CD4-positive, alpha-beta T cell treated with Interleukin-6 for 4 hours (primary cell): ENCODE data around the gene MRM2.

Experiments used
- DNase-seq: peaks from one replicate; pipeline ENCODE4 v3.0.0-alpha.2; 2020; ENCODE audit warnings: mixed read lengths

The MRM2 gene

DNA sequence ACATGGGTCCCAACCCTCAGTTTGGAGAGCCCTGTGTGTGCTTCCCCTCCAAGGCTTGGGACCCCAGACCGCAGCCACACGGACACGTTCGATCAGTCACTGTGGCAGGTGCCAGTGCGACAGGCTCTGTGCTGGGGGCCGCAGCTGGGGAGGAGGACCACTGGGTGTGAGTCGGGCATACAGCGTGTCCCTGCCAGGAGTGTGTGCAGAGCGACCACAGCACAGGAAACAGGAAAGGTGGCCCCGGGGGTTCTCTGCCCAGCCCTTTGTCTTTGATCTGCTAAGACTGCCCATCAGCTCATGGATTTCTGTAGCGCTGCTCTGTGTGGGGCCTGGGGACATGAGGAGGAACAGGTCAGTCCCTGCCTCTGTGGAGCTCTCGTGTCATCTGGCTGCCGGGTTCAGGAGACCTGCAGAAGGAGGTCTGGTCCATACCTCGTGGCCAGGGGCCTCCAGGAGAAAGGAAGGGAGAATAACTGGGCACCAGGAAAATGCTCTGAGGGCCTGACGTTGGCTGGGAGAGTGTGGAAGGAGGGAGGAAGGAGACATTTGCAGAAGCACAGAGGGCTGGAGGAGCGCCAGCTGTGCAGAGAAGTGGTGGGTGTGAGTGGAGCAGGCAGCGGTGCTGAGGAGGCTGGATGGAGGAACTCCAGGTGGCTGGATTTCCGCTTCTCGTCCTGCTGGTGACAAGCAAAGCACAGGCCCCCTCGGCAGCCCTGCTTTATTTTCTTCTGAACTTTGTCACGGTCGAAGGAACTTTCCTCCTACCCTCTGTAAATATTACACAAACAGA, 4.1 kb upstream of the MRM2 start:
- no peak for DNase-seq

GRCh38 chr7:2244404-2244995, 2.5 kb upstream of the MRM2 start:
- DNase-seq: no peak

- DNase-seq: no peak
Observed at GRCh38 chr7:2243458-2243857, 1.5 kb upstream of the MRM2 start.

DNA sequence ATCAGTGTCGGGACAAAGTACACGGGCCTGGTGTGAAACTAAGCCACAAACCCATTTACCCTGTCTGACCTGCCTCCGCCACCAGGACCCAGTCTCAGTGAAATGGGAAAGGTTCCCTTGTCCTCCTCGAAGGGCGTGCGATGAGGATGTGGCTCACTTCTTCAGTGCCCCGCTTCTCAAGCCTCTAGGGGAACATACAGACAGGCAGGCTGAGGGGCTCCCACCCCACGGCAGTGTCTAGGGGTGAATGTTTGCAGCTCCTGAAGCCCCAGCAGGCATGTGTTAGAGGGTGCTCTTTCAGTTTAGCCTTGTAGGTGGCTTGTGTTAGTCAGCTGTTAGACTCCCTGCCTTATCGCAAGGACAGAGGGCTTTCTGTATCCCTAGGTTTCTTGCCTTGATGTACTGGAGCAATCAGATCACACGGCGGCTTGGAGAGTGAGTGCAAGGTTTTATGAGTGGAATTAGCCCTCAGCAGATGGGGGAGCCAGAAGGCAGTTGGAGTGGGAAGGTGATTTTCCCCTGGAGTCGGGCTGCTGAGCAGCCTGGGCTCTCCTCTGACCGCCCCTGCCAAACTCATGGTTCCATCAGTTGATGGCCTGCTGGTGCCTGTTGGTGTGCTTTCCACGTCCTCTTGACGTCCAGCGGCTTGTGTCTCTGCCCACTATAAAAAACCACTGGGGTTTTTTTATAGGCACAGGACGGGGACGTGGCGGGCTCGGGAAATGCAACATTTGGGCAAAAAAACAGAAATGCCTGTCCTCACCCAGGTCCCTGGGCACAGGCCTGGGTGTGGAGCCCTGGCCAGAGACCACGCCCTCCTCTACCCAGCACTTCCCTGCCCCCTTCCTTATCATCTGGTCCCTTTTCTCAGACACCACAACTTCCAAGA, 780 bp upstream of the MRM2 start:
- no peak for DNase-seq

DNA sequence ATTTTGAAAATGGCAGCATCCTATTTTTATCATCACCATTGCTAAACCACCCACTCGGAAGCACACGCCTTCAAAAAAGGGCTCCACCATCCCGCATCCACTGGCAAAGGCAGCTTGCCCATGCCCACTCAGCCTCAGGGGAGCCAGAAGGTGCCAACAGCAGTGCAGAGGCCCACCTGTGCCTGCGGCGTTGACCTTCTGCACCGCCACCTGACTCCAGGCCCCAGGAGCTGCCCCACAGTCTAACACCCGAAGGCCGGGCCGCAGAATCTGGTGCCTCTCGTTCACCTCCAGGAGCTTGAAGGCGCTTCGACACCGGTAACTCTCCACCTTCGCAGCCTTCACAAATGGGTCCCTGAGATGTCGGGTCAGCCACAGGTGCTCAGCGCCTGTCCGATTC, 2.8 kb downstream of the MRM2 start:
- DNase-seq: no peak

- DNase-seq: no peak
Observed at GRCh38 chr7:2237109-2237602, 4.8 kb downstream of the MRM2 start.

DNA sequence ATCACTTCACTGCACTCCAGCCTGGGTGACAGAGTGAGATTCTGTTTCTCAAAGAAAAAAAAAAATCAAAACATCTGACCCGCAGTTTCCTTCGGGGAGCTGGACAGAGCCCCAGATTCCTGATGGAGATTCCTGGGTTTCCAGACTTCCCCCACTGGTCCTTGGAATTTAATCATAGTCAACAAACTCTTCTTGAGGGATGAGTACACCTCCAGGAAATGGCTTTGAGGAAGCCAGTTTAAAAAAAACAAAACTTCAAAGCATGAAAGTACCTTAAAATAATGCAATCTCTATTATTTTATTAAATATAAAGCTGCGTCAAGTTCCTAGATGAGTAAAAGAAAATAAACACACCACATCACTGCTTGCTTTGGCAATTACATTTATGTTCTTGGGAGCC, 8.1 kb downstream of the MRM2 start:
- no peak for DNase-seq

DNA sequence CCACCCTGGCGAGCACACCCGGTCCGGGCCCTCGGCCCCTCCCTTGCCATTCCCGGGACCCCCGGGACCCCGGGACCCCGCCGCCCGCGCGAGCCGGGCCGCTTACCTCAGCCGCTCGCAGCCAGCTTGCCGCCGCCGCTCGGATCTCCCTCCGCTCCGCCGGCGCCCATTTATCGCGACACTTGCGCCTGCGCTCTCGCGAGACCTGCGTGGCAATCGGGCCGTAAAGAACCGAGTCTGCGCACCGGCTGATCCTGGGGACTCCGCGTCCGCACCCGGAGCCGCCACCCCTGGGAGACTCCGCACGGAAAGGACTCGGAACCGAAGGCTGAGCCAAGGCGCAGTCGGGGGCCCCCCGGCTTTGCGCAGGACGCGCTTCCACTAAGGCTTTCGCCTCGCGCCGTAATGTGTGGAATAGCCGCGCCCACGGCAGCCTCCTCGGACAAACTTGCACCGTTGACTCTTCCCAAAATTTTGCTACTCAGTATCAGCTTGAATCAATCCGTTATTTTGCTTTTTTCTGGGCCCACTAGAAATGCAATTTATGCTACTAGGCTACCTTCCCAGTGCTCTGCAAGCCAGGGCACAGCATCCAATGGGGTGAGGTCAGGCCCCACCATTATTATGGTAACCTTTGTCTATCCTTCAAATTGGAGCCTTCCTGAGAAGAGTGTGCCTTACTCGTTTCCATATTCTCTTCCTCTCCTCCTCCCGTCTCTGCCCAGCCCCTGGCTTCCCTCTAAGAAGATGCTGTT, 9.1 kb downstream of the MRM2 start, which contains the start of gene MAD1L1:
MAD1L1 (minus strand) TSS at position 180 of the 755 bp plus-strand sequence. CDS start 2,812 bp downstream, outside the sequence.
- peak; percentile 88 for DNase-seq

DNA sequence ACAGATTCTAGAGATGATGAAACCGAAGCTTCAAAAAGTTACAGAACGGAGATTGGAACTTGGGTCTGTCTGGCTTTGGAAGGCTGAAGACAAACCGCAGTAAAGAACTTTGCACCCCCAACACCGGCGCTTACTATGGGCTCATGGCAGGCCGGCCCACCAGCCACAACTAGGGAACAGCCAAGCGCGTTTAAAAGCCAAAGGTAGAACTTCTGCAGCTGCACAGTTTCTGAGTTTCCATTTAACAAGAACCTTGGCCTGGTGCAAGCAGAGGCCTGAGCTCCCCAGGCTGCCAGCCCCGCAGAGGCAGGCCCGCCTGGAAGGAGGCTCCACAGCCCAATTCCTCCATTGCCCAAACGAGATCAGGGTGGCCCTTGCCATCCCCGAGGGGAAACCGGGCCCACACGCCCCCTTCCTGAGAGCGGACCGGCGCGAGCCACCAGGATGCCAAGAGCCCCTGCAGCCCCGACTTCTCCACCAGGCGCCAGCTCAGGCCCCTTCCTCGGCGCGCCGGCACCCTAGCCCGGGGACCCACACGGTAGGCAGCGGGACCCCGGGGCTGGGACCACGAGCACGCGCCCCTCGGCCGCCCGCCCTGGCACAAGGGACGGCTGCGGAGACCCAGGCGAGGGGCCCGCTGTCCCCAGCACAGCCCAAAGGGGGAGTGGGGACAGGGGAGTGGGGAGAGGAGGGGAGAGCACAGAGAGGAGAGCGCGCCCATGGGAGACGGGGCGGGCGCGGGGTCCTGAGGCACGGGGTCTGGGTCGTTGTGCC, 9.8 kb downstream of the MRM2 start:
- peak; percentile 33 for DNase-seq

DNA sequence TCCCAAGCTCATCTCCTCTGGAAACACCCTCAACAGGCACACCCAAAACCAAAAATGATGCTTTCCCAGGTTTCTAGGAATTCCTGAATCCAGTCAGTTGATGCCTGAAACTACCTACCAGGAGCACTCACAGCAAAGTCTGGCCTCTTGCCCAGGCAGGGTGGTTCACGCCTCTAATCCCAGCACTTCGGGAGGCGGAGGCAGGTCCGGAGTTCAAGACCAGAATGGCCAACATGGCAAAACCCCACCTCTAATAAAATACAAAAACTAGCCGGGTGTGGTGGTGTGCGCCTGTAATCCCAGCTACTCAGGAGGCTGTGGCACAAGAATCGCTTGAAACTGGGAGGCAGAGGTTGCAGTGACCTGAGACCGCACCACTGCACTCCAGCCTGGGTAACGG, 11.1 kb downstream of the MRM2 start:
- DNase-seq: no peak

GRCh38 chr7:2230226-2230625, 11.8 kb downstream of the MRM2 start:
- no peak for DNase-seq

DNA sequence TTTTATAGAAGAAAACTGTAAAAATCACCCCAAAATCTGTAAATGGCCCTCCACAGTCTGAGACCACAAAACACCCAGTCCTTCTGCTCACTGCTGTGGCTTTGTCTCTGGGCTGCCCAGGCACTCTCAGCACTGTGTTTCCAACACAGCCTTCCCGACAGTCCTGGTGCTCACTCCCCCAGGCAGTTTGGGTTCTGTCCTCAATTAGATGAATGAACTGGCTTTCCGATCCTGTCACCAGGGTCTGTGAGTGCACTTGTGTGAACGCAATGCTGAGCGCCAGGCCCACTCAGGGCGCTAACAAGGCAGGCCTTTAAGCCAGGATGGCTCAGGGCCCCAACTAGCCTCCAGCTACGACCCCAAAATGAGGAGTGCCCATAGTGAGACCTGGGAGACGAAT, 12.5 kb downstream of the MRM2 start:
- DNase-seq: no peak

DNA sequence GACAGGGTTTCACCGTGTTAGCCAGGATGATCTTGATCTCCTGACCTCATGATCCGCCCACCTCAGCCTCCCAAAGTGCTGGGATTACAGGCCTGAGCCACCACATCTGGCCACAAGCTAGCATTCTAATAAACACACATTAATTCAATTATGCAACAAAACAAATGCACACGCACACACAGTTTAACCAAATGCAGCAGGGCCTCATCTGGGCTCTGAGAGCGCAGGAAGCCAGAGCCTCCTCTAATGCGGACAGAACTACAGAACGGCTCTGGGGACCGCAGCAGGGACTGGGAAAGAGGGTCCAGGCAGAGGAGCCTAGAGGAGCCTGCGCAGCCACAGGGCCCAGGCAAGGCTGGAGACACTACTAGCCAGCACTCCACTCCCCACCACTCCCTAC, 13.1 kb downstream of the MRM2 start:
- no peak for DNase-seq

GRCh38 chr7:2227699-2228098, 14.3 kb downstream of the MRM2 start:
- no peak for DNase-seq

- DNase-seq: no peak
Observed at GRCh38 chr7:2225830-2226229, 16.2 kb downstream of the MRM2 start.

- no peak for DNase-seq
Observed at GRCh38 chr7:2225336-2225735, 16.7 kb downstream of the MRM2 start.

GRCh38 chr7:2224934-2225333, 17.1 kb downstream of the MRM2 start:
- DNase-seq: no peak

GRCh38 chr7:2224491-2224928, 17.5 kb downstream of the MRM2 start:
- no peak for DNase-seq

GRCh38 chr7:2223321-2223720, 18.7 kb downstream of the MRM2 start:
- no peak for DNase-seq

- no peak for DNase-seq
Observed at GRCh38 chr7:2222516-2222915, 19.5 kb downstream of the MRM2 start.

DNA sequence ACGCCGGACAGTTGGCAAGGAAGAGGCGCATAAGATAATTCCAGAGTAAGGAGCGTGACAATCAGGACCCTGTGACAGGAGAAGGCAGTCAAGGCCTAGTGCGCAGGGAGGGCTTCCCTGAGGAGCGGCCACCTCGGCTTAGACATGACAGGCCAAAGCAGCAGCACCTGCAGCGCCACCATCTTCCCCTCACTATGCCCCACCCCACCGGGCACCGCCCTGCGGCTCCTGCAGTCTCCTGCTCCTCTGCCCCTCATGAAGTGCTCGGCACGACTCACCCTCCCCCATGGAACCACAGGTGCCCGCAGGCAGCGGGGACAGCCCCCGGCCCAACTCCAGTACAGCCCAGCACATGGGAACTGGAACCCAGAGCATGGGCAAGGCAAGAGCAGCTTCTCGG, 21.1 kb downstream of the MRM2 start:
- DNase-seq: no peak

DNA sequence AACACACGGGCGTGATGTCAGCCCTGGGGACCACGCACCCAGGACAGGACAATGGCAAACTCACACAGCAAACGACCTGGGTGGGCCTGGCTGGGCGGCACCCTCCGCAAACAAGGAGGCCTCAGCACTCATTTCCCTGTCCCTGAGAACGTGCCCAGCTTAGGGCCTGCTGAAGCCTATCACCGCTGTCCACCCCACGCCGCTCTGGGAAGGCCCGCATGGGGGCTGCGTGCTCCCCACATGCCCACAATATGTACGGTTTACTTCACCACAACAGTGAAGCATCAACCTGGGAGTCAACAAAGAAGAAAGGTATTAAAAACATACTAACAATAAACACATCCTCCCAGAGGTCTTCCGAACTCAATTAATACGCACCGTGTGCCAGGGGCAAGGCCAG, 21.5 kb downstream of the MRM2 start:
- no peak for DNase-seq
